ENCODE results near the gene MLN.

Gene MLN

DNA sequence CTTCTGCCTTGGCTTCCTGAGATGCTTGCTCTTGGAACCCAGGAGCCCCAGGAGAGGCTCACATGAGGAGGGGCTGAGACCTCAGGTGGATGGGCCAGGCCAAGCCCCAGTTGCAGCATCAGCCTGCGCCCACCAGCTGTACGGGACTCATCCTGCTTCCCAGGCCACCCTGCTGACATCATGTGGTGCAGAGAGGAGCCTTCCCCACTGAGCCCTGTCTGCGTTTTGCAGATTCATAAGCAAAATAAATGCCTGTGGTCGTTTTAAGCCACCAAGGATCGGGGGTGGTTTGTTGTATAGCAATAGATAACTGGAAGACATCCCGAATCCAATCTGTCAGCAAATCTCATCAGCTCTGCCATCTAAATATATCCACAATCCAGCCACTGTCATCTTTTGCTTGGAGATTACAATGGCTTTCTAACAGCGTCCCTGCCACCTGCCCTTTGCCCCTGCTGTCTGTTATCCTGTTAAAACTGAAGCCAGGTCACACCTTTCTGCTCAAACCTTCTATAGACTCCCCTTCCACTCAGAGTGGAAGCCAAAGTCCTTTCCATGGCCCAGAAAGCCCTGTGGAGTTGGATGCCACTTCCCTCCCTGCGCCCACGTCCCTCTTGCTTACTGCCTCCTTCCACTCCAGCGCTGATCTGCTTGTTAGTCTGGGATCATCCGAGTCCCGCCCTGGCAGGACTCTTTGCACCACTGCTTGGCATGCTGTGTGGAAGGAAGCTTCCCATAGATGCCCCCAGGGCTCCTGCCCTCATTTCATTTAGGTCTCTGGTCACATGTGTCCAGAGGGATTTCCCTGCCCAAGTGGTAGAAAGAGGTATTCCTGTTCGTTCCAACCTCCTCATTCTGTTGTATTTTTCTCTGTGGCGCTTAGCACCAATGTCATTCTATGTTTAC, 24.0 kb upstream of the MLN start:
- Histone ChIP-seq H2AFZ (ENCODE audit: low read length) (no peak overlapping the region), H3K79me2 (ENCODE audit: insufficient read depth, low read length) (no peaks in the 10 kb centered on the region), H3K4me3 (ENCODE audit: low read length, poor library complexity, severe bottlenecking) (no peak overlapping the region), H4K20me1 (ENCODE audit: insufficient read depth, low read length, poor library complexity, severe bottlenecking) (no peaks in the 10 kb centered on the region), H3K9me3 (ENCODE audit: insufficient read depth, low read depth, low read length) (no peaks in the 10 kb centered on the region), H3K36me3 (ENCODE audit: insufficient read depth, low read length) (no peaks in the 10 kb centered on the region), H3K9ac (ENCODE audit: low read depth, low read length, poor library complexity, severe bottlenecking) (no peak overlapping the region), H3K27me3 (ENCODE audit: insufficient read depth, low read length, poor library complexity, severe bottlenecking) (no peaks in the 10 kb centered on the region), H3K4me2 (ENCODE audit: low read depth, low read length, poor library complexity, severe bottlenecking) (no peak overlapping the region), H3F3A (ENCODE audit: low read depth) (no peaks in the 10 kb centered on the region), H3K9me2 (replicated peaks; ENCODE audit: low read depth, low read length) (no peaks in the 10 kb centered on the region), H3K4me1 (ENCODE audit: insufficient read depth, low read length, poor library complexity, severe bottlenecking) (no peaks in the 10 kb centered on the region)
- TF ChIP-seq CTCF (conservative IDR thresholded peaks at IDR 0.05; ENCODE audit: low read length) (no peak), EZH2phosphoT487 (IDR thresholded peaks at IDR 0.05; ENCODE audit: borderline replicate concordance) (no peak)

DNA sequence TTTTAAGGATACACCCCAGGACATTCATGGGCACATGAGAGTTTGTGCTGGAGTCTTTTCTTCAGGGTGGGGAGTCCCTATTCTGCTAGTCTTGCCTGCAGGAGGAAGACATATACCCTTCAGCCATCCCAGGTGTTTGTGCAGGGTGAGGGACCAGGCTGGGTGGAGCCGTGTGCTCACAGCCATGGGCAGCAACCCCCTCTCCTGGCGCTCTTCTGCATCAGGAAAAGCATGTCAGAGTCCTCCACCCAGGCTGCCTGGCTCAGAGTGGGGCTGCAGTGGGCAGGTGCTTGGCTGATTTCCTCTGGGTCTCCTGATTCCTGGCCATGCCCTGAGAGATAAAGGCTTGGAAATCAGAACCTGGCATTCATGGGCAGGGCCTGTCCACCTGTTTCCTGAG, 22.7 kb upstream of the MLN start:
- H3K4me2 ChIP-seq (ENCODE audit: low read depth, low read length, poor library complexity, severe bottlenecking), result no peak overlapping the region
- H3K4me1 ChIP-seq (ENCODE audit: insufficient read depth, low read length, poor library complexity, severe bottlenecking), result peaks cover 2% of the 10 kb centered on the region
- H3K79me2 ChIP-seq (ENCODE audit: insufficient read depth, low read length), result no peaks in the 10 kb centered on the region
- H3K27me3 ChIP-seq (ENCODE audit: insufficient read depth, low read length, poor library complexity, severe bottlenecking), result no peaks in the 10 kb centered on the region
- TF ChIP-seq CTCF (conservative IDR thresholded peaks at IDR 0.05; ENCODE audit: low read length) (peak; percentile 33), EZH2phosphoT487 (IDR thresholded peaks at IDR 0.05; ENCODE audit: borderline replicate concordance) (no peak)
- no peaks in the 10 kb centered on the region for H4K20me1 ChIP-seq (ENCODE audit: insufficient read depth, low read length, poor library complexity, severe bottlenecking)
- H2AFZ ChIP-seq (ENCODE audit: low read length), result no peak overlapping the region
- no peak overlapping the region for H3K9ac ChIP-seq (ENCODE audit: low read depth, low read length, poor library complexity, severe bottlenecking)
- no peaks in the 10 kb centered on the region for H3K9me3 ChIP-seq (ENCODE audit: insufficient read depth, low read depth, low read length)
- H3F3A ChIP-seq (ENCODE audit: low read depth), result no peaks in the 10 kb centered on the region
- no peak overlapping the region for H3K4me3 ChIP-seq (ENCODE audit: low read length, poor library complexity, severe bottlenecking)
- H3K36me3 ChIP-seq (ENCODE audit: insufficient read depth, low read length), result no peaks in the 10 kb centered on the region
- H3K9me2 ChIP-seq (replicated peaks; ENCODE audit: low read depth, low read length), result no peaks in the 10 kb centered on the region

DNA sequence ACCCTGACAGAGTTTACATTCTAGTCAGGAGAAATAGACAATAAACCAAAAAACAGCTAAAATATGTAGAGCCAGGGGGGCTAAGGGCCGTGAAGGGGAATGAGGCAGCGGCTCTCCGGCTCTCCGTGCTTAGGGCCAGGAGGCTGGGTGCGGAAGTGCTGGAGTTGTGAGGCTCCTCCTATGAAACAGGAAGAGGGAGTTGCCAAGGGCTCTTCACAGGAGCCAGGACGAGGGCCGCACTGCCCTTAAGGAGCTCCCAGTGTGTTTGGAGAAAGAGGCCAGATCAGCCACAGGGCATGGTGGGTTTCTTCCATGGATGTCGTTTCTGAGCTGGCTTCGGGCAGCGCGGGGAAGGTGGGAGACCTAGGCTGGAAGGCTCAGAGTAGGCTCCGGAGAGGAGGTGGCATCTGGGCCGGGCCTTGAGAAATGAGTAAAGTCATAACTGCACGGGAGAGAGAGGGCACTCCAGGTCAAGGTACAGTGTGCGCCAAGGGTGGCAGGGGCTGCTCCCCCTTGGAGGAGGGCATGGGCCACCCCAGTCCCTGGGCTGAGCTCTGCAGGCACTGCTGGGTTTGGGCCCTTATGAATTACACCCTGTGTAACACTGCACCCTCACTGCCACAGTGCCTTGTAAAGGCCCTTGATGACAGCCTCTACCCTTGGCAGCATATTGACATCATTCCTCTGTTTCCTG, 20.8 kb upstream of the MLN start:
- H3K4me3 ChIP-seq (ENCODE audit: low read length, poor library complexity, severe bottlenecking), result no peak overlapping the region
- no peak for TF ChIP-seq CTCF (conservative IDR thresholded peaks at IDR 0.05; ENCODE audit: low read length)
- TF ChIP-seq EZH2phosphoT487 (IDR thresholded peaks at IDR 0.05; ENCODE audit: borderline replicate concordance), result no peak
- H3K9me3 ChIP-seq (ENCODE audit: insufficient read depth, low read depth, low read length), result no peaks in the 10 kb centered on the region
- no peaks in the 10 kb centered on the region for H3K79me2 ChIP-seq (ENCODE audit: insufficient read depth, low read length)
- peaks cover 18% of the 10 kb centered on the region for H3K4me1 ChIP-seq (ENCODE audit: insufficient read depth, low read length, poor library complexity, severe bottlenecking)
- no peak overlapping the region for H3K9ac ChIP-seq (ENCODE audit: low read depth, low read length, poor library complexity, severe bottlenecking)
- no peaks in the 10 kb centered on the region for H3F3A ChIP-seq (ENCODE audit: low read depth)
- H3K36me3 ChIP-seq (ENCODE audit: insufficient read depth, low read length), result no peaks in the 10 kb centered on the region
- H3K4me2 ChIP-seq (ENCODE audit: low read depth, low read length, poor library complexity, severe bottlenecking), result no peak overlapping the region
- H3K9me2 ChIP-seq (replicated peaks; ENCODE audit: low read depth, low read length), result no peaks in the 10 kb centered on the region
- no peaks in the 10 kb centered on the region for H3K27me3 ChIP-seq (ENCODE audit: insufficient read depth, low read length, poor library complexity, severe bottlenecking)
- no peak overlapping the region for H2AFZ ChIP-seq (ENCODE audit: low read length)
- no peaks in the 10 kb centered on the region for H4K20me1 ChIP-seq (ENCODE audit: insufficient read depth, low read length, poor library complexity, severe bottlenecking)
